NCI-H2227 (cell line): ENCODE data around the gene BLCAP.
A peak's percentile ranks its signal among the peaks of the same experiment; 100 is the strongest.

Experiments
- DNase-seq: peaks from one replicate; lab custom pipeline; 2025; ENCODE audit not compliant: unreplicated experiment; lab: John Stamatoyannopoulos, UW

Gene BLCAP

DNA sequence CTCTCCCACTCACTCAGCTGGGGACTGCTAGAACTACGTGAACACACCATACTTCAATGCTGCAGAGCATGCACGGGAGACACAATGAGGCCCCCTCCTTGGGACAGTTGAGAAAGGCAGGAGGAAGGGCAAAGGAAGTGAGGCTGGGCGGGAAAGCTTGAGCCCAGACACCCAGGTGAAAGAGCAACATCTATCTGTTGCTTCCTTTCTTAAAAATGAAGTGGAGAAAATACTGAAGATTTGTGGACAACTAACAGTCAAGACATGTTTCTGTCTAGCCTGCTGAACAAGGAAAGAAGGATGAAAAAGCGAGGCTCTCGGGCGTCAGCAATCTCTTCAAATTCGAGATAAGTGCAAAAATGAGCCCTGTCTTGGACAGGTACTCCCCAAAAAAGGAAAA is 9.6 kb downstream of the BLCAP start:
- no peak for DNase-seq

DNA sequence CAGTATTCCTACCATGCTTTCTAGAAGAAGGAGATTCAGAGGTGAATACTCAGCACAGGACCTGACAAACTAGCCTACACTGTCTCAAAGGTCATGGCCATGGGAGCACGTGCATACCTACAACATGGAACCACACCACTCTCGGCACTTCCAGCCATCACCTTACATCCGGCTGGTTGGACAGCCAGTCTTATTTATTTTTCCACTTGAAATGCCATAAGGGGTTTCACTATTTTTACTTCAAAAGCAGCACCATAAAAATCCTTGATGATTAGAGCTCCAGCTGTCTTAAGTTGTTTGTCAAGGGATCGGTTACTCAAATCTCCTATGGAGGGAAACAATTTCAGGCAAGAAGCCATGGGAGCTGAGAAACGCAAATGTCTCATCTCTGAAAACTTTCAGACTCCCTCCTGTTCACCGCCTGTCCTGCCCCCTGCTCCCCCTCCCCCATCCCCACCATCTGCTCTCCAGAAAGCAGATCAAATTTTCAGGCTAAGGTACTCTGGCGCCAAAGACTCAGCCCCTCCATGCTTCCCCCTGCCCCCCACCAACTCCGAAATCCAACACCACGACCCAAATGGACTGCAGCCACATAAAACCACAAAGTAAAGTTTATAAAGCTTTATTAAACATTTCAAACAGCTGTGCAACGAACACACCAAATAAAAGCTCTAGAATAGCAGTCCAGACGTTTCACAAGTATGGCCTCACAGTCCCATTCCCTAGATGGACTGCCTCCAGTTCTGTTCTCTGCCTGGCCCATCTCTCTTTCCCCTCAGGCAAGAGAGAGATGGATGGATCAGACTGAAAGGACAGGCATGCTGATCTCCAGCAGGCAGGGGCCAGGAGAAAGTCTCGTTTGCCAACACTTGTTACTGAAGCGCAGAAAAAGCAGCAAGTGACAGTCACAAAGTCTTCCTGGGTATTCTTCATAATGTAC is 10.6 kb downstream of the BLCAP start:
- no peak for DNase-seq

DNA sequence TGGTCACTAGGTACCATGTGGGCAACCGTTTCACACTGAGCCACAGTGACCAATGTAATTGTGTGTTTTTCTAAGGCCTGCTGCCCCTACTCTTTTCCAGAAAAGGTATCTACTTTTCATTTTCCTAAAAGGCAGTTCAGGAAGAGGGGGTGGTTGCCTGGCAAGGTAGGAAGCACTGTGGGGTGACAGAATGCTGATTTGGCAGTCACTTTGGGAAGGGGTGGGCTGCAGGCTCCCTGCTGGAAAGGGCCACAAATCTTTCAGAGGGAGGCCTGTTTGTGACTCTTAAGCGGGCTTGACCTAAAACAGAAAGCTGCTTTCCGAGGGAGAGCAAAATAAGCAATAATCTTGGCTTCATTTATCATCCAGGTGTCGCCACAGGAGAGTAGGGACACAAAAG is 11.8 kb downstream of the BLCAP start:
- DNase-seq = no peak

DNA sequence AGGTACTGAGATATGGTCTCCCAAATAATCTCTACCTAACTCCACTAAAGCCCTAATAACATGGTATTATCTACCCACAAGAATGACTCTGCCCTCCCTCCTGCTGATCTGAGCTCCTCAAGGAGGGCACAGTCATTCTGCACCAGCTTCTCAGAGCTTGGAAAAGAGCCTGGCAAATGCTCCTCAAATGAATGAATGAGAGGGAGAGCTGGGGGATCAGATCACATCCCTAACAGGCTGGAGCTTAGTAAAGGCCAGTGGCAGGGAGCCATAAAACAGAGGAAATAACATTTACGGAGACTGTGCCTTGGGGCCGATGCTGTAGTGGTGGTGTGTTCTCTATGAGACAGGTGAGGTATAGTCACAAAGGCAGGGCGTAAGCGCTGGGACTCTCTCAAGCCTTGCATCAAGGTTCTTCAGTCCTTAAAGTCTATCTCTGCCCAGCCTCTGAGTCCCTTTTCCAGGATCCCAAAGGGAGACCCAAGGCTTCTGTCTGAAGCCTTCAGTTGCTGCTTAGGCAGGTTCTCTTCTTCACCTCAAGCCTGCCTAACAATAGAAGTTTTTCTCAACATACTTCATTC is 13.8 kb downstream of the BLCAP start:
- peak; percentile 58 for DNase-seq

DNA sequence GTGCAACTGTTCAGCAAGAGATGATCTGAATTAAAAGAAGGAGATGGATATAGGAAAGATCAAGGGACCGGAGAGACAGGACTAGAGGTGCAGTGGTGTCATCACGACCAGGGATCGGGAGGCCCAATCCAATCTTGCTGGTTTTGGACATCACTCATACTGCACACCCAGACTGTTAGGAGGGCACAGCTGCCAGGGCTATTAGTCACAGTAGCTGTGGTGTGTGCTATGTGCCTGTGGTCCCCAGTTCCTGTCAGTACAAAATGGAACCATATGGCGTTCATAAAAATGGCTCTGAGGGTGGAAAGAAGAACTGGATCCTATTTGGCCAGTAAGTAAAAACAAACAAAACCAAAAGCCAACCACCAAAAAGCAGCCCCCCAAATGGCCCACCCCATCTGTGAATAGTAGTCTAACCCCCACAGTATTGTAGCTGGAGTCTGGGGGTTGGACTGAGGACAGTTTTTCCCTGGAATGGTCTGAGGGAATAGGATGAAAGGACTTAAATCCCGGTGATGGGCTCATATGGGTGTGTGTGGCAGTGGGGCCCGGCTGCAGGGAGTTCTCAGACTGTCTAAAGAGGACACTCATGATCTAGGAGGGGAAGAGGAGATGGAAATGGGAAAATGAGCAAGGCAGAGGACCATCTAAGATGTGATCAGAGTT is 15.9 kb downstream of the BLCAP start:
- no peak for DNase-seq

DNA sequence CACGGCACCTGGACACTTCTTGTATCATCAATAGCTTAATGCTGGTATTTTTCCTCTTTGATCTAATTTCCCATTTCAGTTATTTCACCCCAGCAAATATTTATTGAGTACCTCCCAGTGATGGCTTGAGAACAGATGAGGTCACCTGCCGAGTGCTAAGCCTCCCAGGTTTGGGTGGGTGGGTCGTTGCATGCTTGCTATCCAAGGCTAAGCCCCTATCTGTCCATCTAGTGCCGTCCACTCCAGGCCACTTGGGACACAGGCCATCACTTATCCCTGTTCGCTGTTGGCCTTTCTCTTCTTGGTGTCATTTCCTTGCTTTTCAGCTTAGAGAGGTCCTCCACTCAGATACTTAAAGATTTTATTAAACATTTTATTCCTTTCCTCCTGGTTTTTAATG is 17.4 kb downstream of the BLCAP start:
- no peak for DNase-seq

DNA sequence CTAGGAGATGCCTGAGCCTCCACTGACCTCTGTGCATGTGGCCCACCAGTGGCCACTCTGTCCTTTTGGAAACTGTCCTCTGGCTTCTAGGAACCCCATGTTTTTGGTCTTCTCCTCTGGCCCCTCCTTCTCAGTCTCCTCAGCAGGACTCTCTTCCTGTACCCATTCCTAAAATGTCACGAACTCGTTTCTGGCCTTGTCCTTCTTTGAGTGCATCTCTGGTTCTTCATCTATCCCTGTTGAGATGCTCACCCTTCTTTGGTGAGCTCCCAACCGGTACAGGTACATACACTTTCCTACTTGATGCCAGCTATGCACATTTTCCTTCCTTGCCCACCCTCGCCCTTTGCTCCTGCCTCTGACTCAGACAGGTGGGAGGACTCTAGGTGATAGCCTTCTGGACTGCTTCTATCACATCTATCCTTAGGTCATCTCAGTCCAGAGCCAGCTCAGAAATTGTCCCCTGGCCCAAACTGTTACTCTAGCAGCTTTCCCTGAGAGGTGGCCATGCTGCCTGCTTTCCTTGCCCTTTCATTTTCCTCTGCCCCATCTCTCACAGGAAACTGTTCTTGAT is 21.4 kb downstream of the BLCAP start:
- DNase-seq = no peak

DNA sequence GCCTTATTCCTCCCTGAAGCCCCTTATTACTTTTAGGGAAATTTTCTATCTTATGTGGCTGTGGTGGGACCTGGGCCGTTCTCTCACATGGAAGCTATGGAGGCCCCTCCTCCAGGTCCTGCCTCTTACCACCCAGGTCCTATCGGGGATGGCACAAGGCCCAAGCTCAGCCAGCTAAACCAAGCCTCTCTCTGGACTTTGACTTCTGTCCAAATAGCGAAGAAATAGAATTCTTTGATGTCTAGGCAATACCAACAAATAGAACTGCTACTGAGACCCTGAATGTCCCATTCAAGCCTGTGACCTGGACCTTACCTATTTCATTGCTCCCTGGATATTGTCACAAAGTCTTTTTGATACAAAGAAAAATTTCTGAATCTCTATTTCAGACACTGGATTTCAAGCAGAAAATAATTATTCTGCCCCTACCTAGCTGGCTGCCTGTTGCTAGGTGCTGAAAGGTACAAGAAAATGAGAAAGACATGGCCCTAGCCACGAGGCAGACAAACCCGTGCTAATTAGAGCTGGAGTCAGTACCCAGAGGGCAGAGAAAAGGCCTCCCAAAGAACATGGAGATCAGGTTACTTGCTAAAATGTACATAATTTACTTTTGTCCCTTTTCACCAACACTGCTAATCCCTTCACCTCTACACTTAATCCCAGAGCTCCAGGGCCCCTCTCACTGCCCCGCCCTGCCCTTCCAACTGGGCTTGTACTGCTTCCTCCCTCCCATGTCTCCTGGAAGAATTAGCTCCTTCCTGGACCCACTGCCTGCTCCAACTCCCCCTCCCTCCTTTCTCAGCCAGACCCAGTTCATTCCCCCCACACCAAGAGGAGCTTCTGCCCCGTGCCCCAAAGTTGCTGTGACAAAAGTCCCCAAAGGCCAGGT is 22.2 kb downstream of the BLCAP start:
- DNase-seq = no peak

DNA sequence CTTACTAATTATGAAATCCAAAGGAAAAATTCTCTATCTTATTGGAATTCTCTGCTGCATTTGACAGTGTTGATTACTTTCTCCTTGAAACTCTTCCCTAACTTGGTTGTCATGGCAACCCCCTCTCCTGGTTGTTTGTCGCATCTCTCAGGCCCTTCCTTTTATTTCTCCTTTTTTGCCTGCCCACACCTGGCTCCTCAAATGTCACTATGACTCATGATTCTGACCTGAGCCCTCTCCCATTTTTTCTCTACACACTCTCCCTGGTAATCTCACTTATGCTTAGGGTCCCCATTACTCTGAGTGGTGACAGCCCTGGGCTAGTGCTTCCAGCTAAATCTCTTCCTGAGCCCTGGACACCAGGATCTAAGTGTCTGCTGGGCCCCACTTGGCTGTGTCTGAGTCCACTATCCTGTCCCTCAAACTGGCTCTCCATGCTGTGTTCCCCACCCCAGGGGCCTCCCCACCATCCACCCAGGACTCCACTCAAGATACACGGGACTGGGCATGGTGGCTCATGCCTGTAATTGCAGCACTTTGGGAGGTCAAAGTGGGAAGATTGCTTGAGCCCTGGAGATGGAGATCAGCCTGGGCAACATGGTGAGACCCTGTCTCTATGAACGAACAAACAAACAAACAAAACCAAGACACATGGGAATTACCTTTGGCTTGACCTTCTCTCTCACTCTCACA is 23.1 kb downstream of the BLCAP start:
- peak; percentile 43 for DNase-seq

DNA sequence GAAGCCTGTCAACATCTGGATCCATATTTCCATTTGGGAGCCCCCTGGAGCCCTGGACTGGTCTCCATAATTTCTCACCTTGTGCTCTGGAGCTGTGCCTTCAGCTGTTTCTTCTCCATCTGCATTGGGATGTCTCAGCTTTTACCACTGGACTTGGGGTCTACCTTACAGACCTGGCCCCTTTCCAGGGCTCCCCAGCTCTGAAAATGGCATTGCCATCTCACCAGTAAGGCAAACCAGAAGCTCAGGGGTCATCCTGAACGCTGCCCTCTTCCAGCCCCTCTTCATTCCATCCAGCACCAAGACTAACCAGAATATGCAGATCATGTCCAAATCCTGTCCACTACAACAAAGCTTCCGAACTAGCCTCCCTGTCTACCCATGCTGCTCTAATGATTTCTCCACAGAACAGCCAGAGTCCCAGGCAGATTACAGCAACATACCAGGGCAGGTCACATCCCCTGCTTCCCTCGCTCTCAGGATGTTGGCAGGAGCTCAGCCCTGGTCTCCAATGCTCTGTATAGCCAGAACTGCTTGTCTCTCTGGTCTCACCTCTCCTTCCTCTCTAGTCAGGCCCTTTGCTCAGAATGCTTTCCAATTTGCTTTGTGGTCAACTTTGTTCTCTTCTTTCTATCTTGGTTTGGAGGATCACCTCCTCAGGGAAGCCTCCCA is 24.3 kb downstream of the BLCAP start:
- DNase-seq = no peak

DNA sequence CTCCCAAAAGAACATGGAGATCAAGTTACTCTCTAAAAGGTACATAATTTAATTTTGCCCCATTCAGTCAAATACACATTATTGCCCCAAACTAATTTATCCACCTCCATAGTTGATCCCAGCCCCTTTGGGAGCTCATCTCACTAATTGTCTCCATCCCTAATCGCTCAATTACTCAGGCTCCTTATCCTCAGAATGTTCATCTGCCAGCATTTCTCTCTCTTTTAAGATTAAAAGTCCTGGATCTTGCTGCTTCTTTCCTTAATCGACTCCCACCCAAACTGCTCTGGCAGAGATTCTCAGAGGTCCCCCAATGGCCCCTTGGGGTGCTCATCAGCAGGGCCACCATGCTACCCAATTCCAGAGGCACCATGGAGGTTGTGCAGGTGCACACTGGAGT is 25.0 kb downstream of the BLCAP start:
- no peak for DNase-seq

DNA sequence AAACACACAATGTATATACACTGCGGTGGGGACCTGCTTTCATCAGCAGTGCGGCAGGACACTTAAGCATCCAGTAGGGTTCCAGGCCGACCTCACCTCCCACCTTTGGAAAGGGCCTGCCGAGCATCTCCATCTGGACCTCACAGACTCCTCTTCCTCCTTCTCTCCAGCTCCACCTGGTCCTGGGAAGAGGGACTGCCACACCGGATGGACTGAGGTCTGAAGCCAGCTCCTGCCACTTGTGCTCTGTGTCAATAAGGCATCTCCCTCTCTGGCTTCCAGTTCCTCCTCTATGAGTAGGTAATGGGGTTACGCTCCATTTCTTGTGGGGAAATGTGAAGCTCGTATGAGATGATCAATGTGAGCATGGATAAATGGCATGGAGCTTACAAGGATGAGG is 25.7 kb downstream of the BLCAP start:
- no peak for DNase-seq

DNA sequence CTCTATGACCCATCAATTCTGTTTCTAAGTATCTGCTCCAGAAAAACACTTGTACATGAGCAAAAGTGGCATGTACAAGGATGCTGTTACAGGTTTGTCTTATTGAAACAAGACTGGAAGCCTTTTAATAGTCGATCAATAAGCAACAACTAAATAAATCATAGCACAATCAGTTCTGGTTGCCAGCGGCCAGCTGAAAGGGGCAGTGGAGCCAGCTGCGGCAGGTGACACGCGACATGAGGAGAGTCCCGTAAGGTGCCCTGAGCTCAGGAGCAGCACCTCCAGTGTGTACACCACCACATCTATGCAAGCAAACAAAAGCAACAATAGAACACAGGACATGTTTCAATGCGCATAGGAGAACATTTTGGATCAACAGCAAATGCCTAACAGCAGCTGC is 27.4 kb downstream of the BLCAP start:
- DNase-seq = no peak

DNA sequence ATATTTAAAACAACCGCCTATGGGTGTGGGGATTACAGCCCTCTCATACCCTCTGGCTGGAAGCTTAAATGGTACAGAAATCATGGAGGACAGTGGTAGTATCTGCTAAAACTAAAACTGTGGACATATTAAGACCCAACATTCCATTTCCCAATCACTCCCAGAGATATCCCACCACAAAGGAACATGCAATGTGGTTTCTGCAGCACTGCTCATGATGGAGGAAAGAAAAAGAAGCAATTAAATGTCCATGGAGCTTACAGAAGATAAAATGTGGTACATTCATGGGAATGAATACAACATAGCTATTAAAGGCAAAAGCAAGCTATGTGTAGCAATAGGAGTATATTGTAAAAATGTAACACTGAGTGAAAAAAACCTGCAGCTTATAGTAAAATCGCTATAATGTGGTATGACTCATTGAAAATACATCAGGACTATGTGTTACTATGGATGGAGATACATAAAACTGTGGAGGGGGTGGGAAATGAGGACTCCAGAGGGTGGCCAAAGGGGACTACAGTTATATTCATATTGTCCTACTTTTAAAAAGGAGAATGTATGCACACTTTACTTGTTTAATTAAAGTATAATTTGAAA is 29.5 kb downstream of the BLCAP start:
- DNase-seq = no peak

DNA sequence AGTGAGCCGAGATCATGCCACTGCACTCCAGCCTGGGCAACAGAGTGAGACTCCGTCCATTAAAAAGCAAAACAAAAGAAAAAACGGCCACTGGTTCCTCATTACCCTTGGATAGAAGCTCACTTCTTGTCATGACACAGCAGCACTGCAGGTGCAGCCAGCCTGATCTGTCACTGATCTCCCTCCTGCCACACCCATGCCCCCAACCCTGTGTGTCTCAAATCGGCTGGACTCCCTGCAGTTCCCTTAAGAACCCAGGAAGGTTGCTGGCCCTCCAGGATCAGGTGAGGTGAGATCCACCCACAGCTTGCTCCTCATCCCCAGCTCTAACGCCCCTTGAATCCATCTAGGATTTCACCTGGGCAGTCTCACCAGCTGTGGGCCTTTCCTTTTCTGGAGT is 32.9 kb downstream of the BLCAP start:
- DNase-seq = no peak

DNA sequence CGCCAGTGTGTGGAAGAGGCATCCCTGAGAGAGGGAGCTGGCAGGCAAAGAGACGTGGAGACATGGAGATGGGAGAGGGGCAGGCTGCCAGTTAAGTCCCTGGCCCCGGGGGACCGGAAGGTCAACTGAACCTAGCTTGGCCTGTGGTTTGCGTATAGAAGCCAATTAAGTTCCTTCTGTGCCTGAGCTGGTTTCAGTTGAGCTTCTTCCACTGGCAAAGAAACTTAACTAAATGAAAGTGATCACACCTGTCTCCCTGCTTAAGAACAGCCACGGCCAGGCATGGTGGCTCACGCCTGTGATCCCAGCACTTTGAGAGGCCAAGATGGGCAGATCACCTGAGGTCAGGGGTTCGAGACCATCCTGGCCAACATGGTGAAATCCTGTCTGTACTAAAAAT is 33.4 kb downstream of the BLCAP start:
- DNase-seq = no peak

DNA sequence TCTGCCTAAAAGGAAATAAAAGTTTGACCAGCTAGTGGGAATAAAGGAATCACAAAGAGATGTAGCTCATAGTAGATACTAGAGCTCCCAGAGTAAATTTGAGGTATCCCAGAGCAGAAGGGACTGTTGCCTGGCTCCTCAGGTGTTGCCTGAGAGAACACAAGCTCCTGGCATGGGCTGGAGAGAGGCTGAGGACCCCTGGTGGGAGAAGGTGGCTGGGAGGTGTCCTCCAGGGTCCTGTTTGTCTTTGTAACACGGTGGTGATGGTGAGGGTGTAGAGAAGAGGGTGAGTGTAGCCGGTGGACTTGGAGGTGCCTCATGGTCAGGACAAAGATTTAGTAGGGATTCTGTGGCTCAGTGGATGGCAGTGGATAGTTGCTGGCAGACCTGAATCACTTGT is 34.7 kb downstream of the BLCAP start:
- DNase-seq = no peak

DNA sequence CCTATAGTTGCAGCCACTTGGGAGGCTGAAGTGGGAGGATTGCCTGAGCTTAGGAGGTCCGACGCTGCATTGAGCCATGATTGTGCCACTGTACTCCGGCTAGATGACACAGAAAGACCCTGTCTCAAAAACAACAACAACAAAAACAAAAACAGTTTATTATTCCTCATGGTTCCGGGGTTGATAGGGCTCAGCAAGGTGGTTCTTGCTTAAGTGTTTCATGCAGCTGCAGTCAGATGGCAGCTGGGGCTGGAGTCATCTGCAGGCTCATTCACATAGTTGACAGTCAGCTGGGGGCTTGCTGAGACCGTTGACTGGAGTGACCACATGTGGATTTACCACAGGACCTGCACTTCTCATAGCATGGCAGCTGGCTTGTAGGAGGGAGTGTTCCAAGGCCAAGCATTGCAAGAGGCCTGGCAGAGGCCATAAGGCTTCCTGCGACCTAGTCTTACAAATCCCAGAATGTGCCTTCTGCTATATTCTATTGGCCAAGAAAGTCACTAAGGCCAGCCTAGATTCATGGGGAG is 35.5 kb downstream of the BLCAP start:
- DNase-seq = no peak
